ENCODE data around the gene AFF2. TPM values are rescaled to one million over a fixed set of nuclear protein-coding genes. Genes with fewer than 3 reads are reported as not detected.

AFF2 gene
- total RNA-seq, 1 experiment from 2014 or later: 0.16 TPM

DNA sequence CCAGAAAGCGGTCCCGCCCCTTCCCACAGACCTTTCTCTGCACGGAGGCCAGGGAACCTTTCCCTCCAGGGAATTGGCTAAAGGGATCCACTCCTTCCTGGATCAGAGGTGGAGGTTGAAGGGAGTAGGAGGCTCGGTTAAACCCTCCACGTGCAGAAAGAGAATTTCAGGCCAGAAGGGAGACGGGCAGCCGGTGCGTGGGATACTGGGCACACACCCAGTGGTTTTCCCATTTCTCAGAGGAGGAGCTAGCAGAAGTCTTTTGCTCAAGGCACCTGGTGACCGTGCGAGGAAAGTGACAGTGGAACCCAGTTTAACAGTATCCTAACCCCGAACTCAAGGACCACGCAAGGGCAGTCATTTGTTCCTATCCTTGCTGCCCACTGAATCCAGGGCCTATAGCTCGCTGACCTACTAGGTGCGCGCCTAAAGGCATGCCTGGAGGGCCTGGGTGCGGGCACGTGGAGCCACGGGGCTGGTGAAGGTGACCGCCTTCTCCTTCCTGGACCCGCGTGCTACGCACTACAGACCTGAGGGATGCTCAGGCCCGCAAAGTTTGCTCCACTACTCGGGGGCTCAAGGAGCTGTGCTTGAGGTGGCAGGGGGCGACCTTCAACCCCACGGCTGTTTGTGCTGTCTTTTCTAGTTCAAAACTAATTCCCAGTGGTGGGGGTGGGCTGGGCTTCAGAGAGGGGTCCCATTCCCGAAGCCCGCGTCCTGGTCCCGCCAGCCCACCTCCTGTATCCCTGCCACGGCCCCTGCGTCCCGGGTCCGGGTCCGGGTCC, 587 bp upstream of the AFF2 start:
- Histone ChIP-seq H3K9me3 (no peaks in the 10 kb centered on the region), H3K36me3 (ENCODE audit: control insufficient read depth, insufficient read depth, low read length) (no peaks in the 10 kb centered on the region), H3K4me1 (no peaks in the 10 kb centered on the region), H3K4me3 (ENCODE audit: low read depth, low read length) (peak overlapping the region; percentile 4; the same call in 1 of the 2 replicates), H3K27me3 (replicated peaks; ENCODE audit: control insufficient read depth, insufficient read depth, low read length) (peaks cover 1% of the 10 kb centered on the region)
- BruUV-seq (replicated peaks): no TSS peak
- H3K27ac Mint-ChIP-seq (ENCODE audit: unreplicated experiment): no peak overlapping the region
- peak overlapping the region; percentile 19 for H3K4me3 Mint-ChIP-seq (ENCODE audit: unreplicated experiment)
- H3K9me3 Mint-ChIP-seq (ENCODE audit: unreplicated experiment): no peaks in the 10 kb centered on the region
- no peaks in the 10 kb centered on the region for H3K36me3 Mint-ChIP-seq (ENCODE audit: insufficient read depth, unreplicated experiment)
- CTCF ChIA-PET: no interaction called here
- POLR2A ChIA-PET: no interaction called here
- H3K4me1 Mint-ChIP-seq (ENCODE audit: low read depth, unreplicated experiment): no peaks in the 10 kb centered on the region
- DNase-seq: no peak
- TF ChIP-seq, protein P1, sequence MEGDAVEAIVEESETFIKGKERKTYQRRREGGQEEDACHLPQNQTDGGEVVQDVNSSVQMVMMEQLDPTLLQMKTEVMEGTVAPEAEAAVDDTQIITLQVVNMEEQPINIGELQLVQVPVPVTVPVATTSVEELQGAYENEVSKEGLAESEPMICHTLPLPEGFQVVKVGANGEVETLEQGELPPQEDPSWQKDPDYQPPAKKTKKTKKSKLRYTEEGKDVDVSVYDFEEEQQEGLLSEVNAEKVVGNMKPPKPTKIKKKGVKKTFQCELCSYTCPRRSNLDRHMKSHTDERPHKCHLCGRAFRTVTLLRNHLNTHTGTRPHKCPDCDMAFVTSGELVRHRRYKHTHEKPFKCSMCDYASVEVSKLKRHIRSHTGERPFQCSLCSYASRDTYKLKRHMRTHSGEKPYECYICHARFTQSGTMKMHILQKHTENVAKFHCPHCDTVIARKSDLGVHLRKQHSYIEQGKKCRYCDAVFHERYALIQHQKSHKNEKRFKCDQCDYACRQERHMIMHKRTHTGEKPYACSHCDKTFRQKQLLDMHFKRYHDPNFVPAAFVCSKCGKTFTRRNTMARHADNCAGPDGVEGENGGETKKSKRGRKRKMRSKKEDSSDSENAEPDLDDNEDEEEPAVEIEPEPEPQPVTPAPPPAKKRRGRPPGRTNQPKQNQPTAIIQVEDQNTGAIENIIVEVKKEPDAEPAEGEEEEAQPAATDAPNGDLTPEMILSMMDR (IDR thresholded peaks at IDR 0.05; ENCODE audit: insufficient read depth in 1 of 2, low read depth in 1 of 2, low read length in 1 of 2, severe bottlenecking in 1 of 2, unreplicated experiment in 1 of 2): no peak
- no peaks in the 10 kb centered on the region for H3K27me3 Mint-ChIP-seq (ENCODE audit: insufficient read depth, unreplicated experiment)
- intact Hi-C loops (cut with micrococcal nuclease; ENCODE audit: unreplicated experiment): no loop called here

DNA sequence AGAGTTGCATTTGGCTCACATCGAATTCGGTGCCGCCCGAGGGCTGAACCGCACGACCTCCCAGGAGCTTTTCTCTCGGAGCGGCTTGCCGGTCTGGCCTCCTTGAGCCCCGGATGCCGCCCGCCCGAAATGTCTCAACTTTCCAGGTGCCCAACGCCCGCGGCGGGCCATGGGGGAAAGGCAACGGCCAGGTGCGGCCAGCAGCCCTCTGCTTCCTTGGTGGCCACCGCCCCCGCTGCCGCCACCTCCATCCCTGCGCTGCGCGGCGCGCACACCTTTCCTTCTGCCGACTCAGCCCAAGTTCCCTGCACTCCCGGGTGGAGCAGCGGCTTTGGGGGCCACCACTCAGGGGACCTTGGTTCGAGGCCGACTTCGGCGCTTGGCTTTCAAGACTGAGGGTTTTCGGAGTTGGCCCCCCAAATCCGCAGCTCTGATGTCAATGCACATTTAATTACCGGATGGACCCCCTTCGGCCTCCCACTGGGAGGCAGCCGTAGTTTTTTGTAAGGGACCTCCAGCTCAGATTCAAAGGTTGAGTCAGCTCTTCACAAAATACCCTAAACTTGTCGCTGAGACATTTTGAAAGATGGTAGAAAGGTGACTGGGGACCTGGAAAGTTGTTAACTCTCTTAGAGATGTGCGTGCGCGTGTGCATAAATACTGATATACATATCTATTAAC, 1.1 kb downstream of the AFF2 start:
- H3K4me1 Mint-ChIP-seq (ENCODE audit: low read depth, unreplicated experiment): no peaks in the 10 kb centered on the region
- TF ChIP-seq, protein P1 (IDR thresholded peaks at IDR 0.05; ENCODE audit: insufficient read depth in 1 of 2, low read depth in 1 of 2, low read length in 1 of 2, severe bottlenecking in 1 of 2, unreplicated experiment in 1 of 2): no peak
- H3K36me3 Mint-ChIP-seq (ENCODE audit: insufficient read depth, unreplicated experiment): no peaks in the 10 kb centered on the region
- no peaks in the 10 kb centered on the region for H3K9me3 Mint-ChIP-seq (ENCODE audit: unreplicated experiment)
- BruUV-seq (replicated peaks): no TSS peak
- no peak overlapping the region for H3K27ac Mint-ChIP-seq (ENCODE audit: unreplicated experiment)
- peak in 1 of 2 experiments; percentile 2 for DNase-seq
- no peaks in the 10 kb centered on the region for H3K4me1 ChIP-seq
- no peaks in the 10 kb centered on the region for H3K36me3 ChIP-seq (ENCODE audit: control insufficient read depth, insufficient read depth, low read length)
- H3K4me3 Mint-ChIP-seq (ENCODE audit: unreplicated experiment): peak overlapping the region; percentile 55
- intact Hi-C loops (cut with micrococcal nuclease; ENCODE audit: unreplicated experiment): no loop called here
- H3K4me3 ChIP-seq (ENCODE audit: low read depth, low read length): peak overlapping the region; percentile 29
- POLR2A ChIA-PET: no interaction called here
- peaks cover 1% of the 10 kb centered on the region for H3K27me3 ChIP-seq (replicated peaks; ENCODE audit: control insufficient read depth, insufficient read depth, low read length)
- H3K9me3 ChIP-seq: no peaks in the 10 kb centered on the region
- H3K27me3 Mint-ChIP-seq (ENCODE audit: insufficient read depth, unreplicated experiment): no peaks in the 10 kb centered on the region
- CTCF ChIA-PET: no interaction called here

- H3K27me3 Mint-ChIP-seq (ENCODE audit: insufficient read depth, unreplicated experiment): no peaks in the 10 kb centered on the region
- H3K4me1 ChIP-seq: no peaks in the 10 kb centered on the region
- TF ChIP-seq, protein P1 (IDR thresholded peaks at IDR 0.05; ENCODE audit: insufficient read depth in 1 of 2, low read depth in 1 of 2, low read length in 1 of 2, severe bottlenecking in 1 of 2, unreplicated experiment in 1 of 2): no peak
- H3K36me3 ChIP-seq (ENCODE audit: control insufficient read depth, insufficient read depth, low read length): no peaks in the 10 kb centered on the region
- H3K9me3 ChIP-seq: no peaks in the 10 kb centered on the region
- no peak for DNase-seq
- peaks cover 1% of the 10 kb centered on the region for H3K27me3 ChIP-seq (replicated peaks; ENCODE audit: control insufficient read depth, insufficient read depth, low read length)
- ChIA-PET CTCF (no interaction called here), POLR2A (no interaction called here)
- H3K36me3 Mint-ChIP-seq (ENCODE audit: insufficient read depth, unreplicated experiment): no peaks in the 10 kb centered on the region
- no peak overlapping the region for H3K4me3 Mint-ChIP-seq (ENCODE audit: unreplicated experiment)
- no TSS peak for BruUV-seq (replicated peaks)
- no peaks in the 10 kb centered on the region for H3K9me3 Mint-ChIP-seq (ENCODE audit: unreplicated experiment)
- intact Hi-C loops (cut with micrococcal nuclease; ENCODE audit: unreplicated experiment): no loop called here
- H3K27ac Mint-ChIP-seq (ENCODE audit: unreplicated experiment): no peak overlapping the region
- no peak overlapping the region for H3K4me3 ChIP-seq (ENCODE audit: low read depth, low read length)
- no peaks in the 10 kb centered on the region for H3K4me1 Mint-ChIP-seq (ENCODE audit: low read depth, unreplicated experiment)
Observed at GRCh38 chrX:148504506-148504905, 4.1 kb downstream of the AFF2 start.
